ENCODE results near the gene MTFP1.

DNA sequence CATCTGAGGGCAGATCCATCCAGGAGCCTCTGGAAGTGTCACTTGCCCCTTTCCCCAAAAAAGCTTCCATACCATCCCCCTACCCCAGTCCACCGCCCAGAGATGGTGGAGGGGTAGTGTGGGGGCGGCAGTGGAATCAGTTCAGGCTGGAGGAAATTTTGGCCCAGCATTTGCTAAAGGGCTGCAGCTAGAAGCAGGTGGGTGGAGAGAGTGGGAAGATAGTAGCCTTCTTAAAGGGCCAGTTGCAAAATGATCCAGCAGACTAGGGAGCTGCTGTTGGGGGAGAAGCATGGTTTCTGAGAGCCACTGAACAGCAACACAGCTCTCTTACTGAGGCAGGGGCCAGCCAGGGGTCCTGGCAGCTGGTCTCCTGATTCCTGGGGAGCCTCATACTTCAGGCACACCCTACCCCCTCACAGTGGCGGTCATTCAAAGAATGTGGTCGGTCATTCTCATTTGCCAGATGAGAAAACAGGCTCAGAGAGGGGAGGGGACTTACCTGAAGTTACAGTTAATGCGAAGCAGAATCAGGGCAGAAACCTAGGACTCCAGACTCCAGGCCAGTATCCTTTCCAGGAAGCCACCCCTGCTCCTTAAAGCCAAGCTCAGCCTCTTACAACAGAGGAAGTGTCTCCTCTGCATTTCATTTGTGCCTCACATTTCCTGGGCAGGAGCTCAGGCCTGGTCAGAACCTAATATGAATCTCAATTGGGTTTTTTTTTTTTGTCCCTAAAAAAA is 23.4 kb upstream of the MTFP1 start:
- TF ChIP-seq POLR2AphosphoS5 (IDR thresholded peaks at IDR 0.05; ENCODE audit: low read depth, low read length) (no peak), SPI1 (IDR thresholded peaks at IDR 0.05; ENCODE audit: low read depth, low read length) (no peak), POLR2A (IDR thresholded peaks at IDR 0.05; ENCODE audit: low read depth, low read length) (no peak)
